Embryonic facial prominence (tissue), 1 donor: ENCODE measurements around the gene SLC8A2.
"Not testable (repeated sequence)": the region's sequence is repeated elsewhere in the genome, so short reads cannot be mapped to it uniquely, and the experiment has no call there.

ENCODE experiments used
- DNase-seq: peaks from one replicate; pipeline ENCODE4 v3.0.0-alpha.2; 2016; ENCODE audit errors: extremely low spot score

The SLC8A2 gene

DNA sequence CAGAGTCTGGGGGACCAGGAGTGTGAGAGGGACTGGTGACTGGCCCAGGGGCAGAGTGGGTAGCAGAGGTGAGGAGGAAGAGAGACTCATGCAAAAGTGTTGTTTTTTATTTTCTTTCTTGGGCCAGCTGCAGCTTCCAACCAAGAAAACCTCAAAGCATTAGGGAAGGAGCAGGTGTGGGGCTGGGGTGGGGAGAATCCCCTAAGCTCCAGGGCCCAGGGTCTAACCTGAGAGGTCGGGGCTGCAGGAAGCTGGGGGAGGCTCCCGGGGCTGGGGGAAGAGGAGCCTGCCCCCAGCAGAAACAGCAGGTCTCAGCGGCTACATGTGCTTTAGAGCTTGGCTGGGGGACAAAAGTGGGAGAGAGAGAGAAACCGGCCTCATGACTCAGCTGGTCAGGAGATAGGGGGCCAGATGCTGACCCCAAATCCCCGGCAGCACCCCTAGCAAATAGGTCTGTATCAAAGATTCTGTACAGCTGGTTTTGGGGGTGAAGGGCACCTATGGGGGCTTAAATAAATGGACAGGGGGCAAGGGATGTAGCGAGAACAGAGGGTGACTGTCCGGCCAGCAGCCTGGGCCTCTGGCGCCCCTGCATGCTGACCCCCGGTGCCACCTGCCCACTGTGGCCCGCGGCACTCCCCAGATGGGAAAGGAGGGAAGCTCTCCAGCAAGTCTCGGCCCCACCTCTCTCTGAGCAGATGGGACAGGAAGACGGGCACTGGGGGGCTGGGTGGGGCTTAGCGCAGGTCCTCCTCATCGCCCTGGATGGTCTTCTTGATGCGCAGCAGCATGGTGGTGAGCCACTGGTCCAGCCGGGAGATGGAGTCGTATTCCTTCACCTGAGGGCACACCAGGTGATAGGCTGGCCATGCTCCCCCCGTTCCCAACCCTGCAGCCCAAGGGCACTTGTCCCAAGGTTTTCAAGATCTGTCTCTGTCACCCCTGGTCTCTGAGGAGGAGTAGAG lies 16.1 kb upstream of the SLC8A2 start:
- no peak for DNase-seq

DNA sequence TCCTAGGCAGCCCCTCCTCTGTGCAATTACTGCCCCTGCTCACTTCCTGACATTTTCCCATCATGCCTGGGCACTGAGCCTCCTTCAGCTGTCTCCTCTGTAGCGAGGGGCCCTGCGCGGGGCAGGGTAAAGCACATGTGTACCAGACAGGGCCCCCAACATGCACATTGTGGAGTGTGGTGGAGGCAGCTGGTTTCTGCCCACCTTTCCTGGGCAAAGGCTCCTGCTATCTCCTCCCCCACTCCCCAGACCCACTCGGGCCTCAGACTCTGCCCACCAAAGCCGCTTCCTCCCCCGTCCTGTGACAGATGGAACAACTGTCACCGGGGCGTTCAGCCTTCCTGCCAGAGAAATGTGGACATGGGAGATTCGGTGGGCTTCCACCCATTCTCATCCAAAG lies 15.2 kb upstream of the SLC8A2 start:
- DNase-seq = no peak

DNA sequence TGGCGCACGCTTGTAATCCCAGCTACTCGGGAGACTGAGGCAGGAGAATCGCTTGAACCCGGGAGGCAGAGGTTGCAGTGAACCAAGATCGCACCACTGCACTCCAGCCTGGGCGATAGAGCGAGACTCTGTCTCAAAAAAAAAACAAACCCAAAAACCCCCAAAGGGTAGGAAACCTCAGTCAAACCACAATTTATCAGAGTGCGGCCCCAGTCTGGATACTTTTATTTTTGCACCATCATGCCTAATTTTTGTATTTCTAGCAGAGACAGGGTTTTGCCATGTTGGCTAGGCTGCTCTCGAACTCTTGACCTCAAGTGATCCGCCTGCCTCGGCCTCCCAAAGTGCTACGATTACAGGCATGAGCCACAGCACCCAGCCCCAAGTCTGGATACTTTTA lies 14.5 kb upstream of the SLC8A2 start:
- DNase-seq = not testable (repeated sequence)

DNA sequence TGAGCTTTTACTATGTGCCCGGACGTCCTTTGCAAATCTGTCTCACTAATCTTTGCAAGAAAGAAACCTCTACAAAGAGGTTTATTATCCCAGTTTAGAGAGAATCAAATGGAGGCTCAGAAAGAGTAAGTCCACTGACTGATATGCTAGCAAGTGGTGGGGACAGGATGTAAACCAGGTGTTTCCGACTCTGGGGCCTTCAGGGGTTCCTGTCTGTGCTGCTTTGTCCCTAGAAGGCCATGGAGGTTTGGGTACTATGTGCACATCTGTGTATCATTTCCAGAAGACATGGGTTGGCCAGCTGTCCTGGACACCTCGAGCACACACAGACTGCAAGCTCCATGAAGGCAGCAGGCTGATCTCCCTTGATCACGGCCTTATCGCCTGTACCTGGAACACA lies 13.5 kb upstream of the SLC8A2 start:
- DNase-seq = no peak

DNA sequence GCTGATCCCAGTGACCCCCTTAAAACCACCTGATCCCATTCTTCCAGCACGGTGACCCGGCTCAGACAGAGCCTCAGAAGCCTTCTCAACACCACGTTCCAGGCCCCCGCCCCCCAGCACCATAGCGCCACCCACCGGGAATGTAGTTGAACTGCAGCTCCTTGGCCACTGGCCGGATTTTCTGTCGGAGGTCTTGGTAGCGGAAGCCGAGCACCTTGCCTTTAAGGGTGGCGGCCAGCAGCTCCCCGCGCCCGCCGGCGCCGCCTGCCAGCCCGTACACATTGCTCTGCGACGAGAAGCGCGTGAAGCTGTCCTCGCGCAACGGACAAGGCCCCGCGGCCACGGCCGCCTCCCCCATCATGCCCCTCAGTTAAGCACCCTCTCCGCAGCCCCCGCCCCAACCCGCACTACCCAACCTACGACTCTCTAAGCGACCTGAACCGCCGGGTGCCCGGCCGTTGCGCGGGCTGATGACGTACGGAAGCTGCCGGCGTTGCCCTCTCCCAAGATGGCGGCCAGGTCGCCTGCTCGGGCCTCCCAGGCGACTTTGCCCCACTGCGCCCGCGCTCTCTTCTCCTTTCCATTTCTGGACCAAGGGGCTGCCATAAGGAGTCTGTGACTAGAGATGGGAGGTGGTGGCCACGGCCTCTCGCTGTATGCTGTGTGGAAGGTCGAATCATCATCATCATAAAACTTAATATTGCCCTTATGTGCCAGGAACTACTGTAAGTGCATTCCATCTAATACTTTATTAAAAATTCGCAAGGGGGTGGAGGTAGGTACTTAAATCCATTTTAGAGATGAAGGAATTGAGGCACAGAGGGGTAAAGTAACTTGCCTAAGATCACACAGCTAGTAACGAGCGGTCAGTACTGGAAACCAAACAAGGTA lies 12.4 kb upstream of the SLC8A2 start, which contains the start of gene KPTN:
TSS of gene KPTN (minus strand) at position 420 of the 891 bp plus-strand sequence. CDS start at position 361, 59 bp downstream.
- DNase-seq = peak; percentile 83

DNA sequence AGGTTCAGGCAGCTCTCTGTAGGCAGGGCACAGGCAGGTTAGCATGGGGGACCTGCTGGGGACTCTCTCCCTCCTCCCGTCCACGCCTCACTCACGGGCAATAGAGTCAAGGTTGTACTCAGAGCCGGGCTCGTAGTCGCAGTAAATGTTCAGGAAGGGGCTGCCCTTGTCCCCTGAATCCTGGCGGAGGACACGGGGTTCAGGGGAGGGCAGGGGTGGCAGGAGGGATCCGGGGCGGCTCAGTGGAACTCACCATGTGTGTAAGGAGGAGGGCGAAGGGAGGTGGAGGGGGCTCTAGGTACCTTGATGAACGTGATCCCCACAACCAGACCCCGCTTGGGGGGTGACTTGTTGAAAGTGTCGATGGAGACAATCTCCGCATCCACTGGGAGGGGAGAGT lies 11.5 kb upstream of the SLC8A2 start:
- no peak for DNase-seq

DNA sequence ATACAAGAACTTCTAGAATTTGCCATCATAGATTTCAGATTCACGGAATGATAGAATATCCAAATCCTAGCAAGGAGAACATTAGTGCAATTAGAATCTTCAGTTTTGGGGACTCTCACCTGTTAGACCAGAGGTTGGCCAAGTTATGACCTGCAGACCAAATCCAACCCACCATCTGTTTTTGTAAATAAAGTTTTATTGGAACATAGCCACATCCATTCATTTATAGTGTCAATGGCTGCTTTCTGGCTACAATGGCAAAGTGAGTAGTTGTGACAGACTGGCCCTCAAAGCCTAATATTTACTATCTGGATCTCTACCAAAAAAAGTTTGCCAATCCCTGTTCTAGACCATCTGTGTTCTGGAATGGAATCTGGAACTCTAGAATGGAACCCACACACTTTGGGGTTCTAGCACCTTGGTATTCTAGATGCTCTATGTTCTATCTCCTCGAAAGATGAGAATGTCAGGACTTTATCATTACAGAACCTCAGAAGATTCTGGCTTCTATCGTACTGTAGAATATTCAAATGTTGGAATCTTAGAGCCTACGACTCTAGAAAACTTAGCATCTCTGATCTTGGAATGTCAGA lies 9.9 kb upstream of the SLC8A2 start:
- DNase-seq = no peak

DNA sequence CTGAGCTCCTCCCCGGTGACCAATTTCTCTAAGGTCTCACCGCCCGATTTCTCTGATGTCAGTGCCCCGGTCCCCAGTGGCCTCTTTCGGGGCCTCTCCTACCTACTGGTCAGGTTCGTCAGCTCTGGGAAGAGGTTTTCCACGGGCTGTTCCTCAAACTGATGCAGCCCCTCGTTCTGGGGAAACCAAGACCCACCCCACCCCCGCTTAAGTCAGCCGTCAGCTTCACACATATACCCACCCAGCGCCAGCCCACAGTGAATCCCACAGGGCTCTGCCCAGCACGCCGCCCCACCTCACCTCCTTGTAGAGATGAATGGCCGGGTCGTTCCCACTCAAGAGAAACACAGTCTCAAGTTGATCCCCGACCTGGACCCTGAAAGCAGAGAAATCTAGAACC lies 9.0 kb upstream of the SLC8A2 start:
- DNase-seq = no peak

DNA sequence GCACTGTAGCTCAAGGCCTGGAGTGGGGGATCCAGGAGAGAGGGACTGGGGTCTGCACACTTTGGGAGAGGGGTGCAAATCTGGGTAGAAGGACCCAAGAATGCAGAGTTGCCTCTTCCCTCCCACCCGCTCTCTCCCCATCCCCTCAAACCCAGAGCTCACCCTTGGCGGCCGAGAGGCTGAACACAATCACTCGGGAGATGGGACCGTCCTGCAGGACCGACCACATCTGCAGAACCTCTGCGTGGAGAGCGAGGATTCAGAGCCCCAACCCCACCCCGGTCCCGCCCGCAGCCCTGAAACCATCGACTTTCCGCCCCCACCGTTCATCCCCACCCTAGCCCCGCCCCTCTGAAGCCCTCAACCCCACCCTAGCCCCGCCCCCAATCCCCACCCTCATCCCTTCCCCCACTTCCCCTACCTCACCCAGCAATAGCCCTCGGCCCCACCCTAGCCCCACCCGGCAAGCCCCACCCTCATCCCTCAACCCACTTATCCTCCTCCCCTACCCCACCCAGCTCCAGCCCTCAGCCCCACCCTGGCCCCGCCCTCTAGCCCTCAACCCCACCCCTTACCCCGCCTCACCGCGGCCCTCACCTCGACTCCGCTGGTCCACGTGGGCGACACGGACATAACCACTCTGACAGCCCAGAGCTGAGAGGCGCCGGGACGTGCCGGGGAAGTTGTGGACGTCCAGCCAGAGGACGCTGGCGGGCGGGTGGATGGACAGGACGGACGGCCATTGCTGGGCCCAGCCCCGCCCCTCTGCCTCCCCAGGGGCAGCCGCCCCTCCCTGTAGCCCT lies 8.2 kb upstream of the SLC8A2 start:
- no peak for DNase-seq

DNA sequence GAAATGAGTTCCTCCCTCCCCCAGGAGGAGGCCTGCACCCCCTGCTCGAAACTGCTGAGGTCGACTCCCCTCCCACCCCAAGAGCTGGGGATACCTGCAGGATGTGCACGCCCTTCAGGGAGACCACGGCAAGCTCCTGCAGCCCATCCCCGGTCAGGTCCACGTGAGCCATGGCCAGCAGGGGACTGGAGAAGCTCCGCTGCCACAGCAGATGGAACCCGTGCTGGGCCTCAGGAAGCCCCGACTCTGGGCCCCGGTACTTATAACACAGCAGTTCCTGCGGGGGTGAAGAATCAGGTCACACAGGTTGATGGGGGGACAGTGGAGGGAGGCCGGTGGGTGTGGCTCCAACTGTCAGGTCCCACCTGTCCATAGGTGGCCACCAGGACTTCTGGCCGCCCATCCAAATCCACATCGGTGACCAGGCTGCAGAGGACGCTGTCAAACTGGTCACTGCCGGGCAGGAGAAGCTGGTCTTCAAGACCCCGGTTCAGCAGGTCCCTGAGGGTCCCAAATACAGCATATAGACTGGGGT lies 4.8 kb upstream of the SLC8A2 start:
- no peak for DNase-seq

DNA sequence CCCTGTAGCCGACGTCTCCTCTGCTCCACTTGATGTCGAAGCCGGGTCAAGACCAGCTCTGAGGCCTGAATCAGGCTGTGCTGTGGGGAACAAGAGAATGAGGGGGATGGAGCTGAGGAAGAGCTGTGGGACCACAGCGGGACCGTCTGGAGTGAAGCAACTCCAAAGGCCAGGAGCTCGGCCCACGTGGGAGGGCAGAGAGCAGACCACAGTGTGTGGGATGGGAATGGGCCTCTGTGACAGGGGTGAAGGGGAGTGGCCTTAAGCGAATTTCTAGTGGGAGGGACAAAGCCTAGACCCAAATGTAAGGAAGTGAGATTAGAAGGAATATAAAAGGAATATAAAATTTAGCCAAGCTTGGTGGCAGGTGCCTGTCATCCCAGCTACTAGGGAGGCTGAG lies 3.8 kb upstream of the SLC8A2 start:
- no peak for DNase-seq

DNA sequence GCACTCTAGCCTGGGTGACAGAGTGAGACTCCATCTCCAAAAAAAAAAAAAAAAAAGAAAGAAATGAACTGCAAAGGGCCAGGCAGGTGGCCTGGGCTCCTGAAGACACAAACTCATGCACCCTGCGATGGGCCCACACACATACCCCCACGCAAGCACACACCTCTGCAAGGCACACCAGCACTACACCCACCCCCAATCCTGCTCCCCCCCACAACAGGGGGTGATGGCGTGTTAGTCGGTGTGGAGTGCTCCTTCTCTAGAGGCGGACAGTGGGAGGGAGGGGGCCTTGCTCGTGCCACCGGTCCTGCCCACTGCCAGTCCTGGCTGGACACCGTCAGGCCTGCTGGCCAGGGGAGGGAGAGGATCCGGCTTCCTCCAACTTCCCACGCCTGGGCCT lies 1.6 kb upstream of the SLC8A2 start:
- DNase-seq = no peak

DNA sequence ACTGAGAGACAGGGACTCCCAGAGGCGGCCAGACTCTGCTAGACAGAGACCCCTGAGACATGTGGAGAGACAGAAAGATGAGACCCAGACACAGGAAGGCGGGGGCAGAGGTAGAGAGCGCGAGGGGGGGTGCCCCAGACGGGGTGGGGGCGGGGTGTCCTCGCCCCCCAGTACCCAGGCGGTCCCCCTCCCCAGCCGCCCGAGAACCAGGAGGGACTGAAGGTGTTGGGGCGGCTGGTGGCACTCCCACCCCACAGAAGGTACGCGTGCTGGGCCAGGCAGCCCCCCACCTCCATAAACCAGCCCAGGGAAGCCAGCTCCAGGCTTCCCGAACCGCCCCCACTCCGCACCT lies 336 bp downstream of the SLC8A2 start:
- no peak for DNase-seq

DNA sequence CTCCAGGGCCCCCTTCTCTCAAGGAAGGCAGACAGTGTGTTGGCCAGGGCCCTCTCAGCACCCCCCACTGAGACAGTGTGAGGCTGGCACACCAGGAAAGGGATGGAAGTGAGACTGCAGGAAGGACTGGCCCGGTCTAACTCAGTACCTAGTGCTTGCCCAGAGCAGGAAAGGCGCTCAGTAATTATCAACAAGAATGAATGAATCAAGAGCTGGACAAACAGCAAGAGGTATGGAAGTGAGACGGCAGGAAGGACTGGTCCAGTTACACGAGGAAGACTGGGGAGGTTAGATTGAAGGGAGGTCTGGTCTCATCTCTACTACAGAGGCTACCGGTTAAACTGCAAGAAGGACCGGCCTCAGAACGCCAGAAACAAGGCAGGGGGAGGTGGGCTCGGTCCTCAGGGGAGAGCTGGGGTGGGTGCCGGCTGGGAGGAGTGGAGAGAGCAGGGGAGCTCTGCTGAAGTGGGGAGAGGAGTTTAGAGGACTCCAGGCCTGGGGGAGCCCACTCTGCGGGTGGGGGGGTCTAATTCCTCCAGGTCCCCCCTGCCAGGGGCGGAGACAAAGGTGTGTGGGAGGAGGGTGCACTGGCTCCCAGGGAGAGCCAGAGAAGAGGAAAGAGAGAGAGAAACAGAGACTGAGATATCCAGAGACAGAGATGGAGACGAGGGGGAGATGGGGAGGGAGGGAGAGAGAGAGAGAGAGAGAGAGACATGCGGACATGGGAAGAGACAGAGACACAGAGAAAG lies 1.1 kb downstream of the SLC8A2 start:
- no peak for DNase-seq

DNA sequence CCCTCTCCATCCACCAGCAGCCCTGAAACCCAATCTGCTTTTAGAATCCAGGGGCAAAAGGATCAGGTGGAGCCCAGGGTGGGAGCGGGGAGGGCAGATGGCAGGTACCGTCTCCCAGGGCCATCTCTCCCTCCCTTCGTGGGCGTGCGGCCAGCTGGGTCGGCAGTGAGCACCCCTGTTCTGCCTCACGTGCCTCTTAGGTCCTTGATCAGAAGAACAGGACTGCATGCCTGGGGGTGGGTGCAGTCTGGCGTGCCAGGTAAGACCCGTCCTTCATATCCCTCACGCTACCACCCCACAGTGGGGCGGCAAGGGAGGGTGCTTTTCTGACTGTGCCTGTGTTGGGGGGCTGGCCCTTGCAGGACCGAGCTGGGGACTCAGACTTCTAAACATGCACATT lies 2.0 kb downstream of the SLC8A2 start:
- no peak for DNase-seq

DNA sequence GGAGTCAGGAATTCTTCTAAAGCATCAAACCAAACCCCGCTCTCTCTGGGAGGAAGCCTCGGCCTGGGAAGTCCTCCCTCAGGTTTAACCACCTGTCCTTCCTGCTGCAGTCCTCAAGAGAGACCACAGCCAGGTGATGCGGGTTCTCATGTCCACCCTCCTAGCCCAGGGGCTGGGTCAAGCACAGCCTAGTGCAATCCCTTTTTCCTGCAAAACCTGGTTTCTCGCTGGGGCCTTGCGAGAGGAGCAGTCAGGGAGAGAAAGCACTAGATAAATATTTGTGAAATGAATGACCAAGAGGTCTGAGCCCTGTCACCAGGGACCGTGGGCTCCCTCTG lies 2.4 kb downstream of the SLC8A2 start:
- no peak for DNase-seq

DNA sequence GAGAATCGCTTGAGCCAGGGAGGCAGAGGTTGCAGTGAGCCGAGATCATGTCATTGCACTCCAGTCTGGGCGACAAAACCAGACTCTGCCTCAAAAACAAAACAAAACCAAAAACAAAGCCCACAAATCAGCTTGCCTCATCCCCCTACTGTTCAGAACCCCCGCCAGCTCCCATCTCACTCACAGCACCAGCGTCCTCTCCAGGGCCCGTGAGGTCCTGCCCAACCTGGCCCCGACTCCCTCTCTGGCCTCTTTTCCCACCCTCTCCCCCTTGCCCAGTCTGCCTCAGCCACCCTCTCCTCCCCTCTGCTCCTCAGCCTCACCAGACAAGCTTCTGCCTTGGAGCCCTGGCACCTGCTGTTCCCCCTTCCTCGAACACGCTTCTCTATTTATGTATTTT lies 3.8 kb downstream of the SLC8A2 start:
- DNase-seq = no peak

DNA sequence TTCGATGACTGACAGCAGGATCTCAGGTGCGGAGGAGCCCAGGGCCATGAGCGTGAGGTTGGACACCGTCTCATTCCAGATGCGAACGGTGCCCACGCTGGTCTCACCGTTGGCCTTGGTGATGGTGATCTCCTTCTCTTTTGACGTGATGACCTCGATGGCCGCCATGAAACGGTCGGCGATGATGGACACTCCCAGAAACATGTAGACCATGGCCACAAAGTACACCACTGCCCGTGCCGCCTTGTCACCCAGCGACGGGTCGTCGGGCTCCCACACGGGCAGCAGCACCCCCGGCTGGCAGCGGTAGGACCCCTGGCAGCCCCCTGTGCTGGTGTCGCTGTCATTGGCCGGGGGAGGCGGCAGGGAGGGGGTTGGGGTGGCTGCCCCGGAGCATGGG lies 5.7 kb downstream of the SLC8A2 start:
- no peak for DNase-seq

DNA sequence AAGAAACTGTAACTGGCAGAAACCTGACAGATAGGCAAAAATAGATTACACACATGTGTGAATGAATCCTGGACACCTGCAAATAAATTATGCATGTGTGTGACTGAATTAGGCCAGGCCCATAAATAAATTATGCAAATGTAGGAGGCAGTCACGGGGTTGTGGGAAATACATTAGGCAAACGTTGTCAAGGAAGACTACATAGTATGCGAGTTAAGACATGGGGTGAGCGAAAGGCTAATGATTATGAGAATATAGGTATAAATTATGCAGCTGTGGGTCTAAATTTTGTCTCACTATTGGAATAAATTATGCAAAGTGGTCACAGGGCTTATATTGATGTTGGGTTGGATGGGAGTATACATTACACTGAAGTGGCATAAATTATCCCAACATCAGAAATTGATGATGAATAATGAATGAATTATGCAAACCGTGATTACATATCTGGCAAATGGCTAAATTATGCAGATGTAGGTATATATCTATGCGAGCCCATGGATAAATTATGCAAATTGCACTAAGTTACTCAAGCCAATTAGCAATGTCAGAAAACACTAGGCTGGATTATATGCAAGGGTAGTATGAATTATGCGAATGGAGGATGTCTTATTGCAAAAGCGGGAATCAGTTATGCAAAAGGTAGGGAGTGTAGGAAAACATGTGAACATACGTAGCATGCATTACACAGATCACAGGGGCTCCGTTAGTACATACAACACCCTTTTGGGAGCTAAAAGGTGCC lies 6.8 kb downstream of the SLC8A2 start:
- no peak for DNase-seq

DNA sequence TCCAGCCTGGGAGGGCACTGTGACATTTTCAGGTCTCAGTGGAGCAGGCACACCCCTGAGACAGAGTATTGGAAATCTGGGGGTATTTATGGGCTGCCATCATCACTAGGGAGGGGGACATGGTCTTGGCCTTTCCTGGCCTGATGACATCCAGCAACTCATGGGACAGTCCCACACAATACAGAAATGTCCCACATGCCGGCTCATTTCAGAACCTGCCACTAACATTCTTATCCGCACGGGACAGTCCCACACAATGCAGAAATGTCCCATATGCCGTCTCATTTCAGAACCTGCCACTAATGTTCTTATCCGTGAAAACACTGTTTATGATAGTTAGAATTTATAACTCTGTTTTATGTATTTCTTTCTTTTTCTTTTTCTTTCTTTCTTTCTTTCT lies 9.8 kb downstream of the SLC8A2 start:
- no peak for DNase-seq
